Prostate gland (tissue), 2 donors: ENCODE measurements around the gene ATP9B.

Experiments used
- CTCF ChIP-seq, 4 experiments: fragments of 200-600 bp in 2 of 4; fragments of 450-650 bp in 2 of 4; sonication (generic) in 2 of 4; IDR thresholded peaks; 1 replicate in 3 of 4; 2 replicates in 1 of 4; pipeline ENCODE4 v1.5.1; 2016 to 2019; ENCODE audit warnings: antibody characterized with exemption in 4 of 4, mild to moderate bottlenecking in 2 of 4, moderate library complexity in 2 of 4
- POLR2A ChIP-seq: fragments of 450-650 bp; IDR thresholded peaks from one replicate; pipeline ENCODE4 v1.6.1; 2016; ENCODE audit warnings: antibody characterized with exemption, mild to moderate bottlenecking

DNA sequence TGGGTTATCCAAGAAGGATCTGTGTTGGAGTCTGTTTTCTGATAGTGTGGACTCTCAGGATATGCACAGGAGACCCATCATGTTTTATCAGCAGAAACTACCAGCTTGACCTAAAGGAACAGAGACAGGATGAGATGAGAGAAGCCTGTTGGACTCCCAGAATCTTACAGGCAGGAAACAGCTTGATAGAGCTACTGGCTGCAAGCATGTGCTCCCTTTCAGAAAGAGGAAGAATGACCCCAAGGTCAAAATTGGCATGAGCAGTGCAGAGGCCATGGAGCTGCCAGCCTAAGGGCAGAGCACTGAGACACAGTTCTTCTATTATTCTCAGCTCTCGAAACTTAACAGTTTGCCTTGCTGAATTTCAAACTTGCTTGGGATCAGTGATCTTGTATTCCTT is 191.3 kb downstream of the ATP9B start:
- TF ChIP-seq POLR2A (no peak), CTCF (IDR thresholded peaks at IDR 0.05) (no peak)
